Rectal smooth muscle tissue (tissue), 1 donor: ENCODE measurements around the gene LMCD1.

Source experiments
- H3K27ac ChIP-seq: one replicate; pipeline ENCODE4 v1.7.0; 2013; ENCODE audit warnings: low read depth, low read length, inconsistent platforms
- H3K27me3 ChIP-seq: one replicate; pipeline ENCODE4 v1.7.0; 2013; ENCODE audit warnings: low read length; ENCODE audit not compliant: control insufficient read depth, insufficient read depth
- H3K36me3 ChIP-seq: one replicate; pipeline ENCODE4 v1.7.0; 2013; ENCODE audit warnings: low read length; ENCODE audit not compliant: control insufficient read depth, insufficient read depth
- H3K4me1 ChIP-seq: one replicate; pipeline ENCODE4 v1.7.0; 2013; ENCODE audit warnings: low read length; ENCODE audit not compliant: control insufficient read depth, insufficient read depth
- H3K4me3 ChIP-seq: one replicate; pipeline ENCODE4 v1.7.0; 2013; ENCODE audit warnings: low read length
- H3K9ac ChIP-seq: one replicate; pipeline ENCODE4 v1.7.0; 2013; ENCODE audit warnings: low read length

Gene LMCD1

GRCh38 chr3:8501371-8502131 lies at the start of gene LMCD1:
Gene LMCD1 (plus strand): TSS chr3:8501823. CDS start chr3:8501939, 116 bp downstream.
- Histone ChIP-seq H3K4me1 (no peaks in the 10 kb centered on the region), H3K9ac (no peak within 1 kb of the TSS), H3K27me3 (no peaks in the 10 kb centered on the region), H3K36me3 (no peaks in the 10 kb centered on the region), H3K27ac (peak within 1 kb of the TSS; percentile 83), H3K4me3 (peak within 1 kb of the TSS; percentile 67)

- H3K36me3 ChIP-seq = no peaks in the 10 kb centered on the region
- no peaks in the 10 kb centered on the region for H3K27me3 ChIP-seq
- no peak overlapping the region for H3K4me3 ChIP-seq
- H3K4me1 ChIP-seq = no peaks in the 10 kb centered on the region
- no peak overlapping the region for H3K27ac ChIP-seq
- no peak overlapping the region for H3K9ac ChIP-seq
Observed at GRCh38 chr3:8452112-8452511, 49.5 kb upstream of the LMCD1 start.

- H3K27ac ChIP-seq = no peak overlapping the region
Observed at GRCh38 chr3:8453153-8453552, 48.5 kb upstream of the LMCD1 start.

GRCh38 chr3:8455526-8456411 lies 45.9 kb upstream of the LMCD1 start:
- H3K4me3 ChIP-seq = no peak overlapping the region
- no peak overlapping the region for H3K9ac ChIP-seq
- no peaks in the 10 kb centered on the region for H3K36me3 ChIP-seq
- no peaks in the 10 kb centered on the region for H3K4me1 ChIP-seq
- H3K27ac ChIP-seq = no peak overlapping the region
- H3K27me3 ChIP-seq = no peaks in the 10 kb centered on the region

More at GRCh38 chr3:8453153-8453552, 48.5 kb upstream of the LMCD1 start:
- Histone ChIP-seq H3K27me3 (no peaks in the 10 kb centered on the region), H3K4me1 (no peaks in the 10 kb centered on the region), H3K36me3 (no peaks in the 10 kb centered on the region), H3K9ac (no peak overlapping the region), H3K4me3 (no peak overlapping the region)

GRCh38 chr3:8456412-8456811 lies 45.2 kb upstream of the LMCD1 start:
- Histone ChIP-seq H3K9ac (no peak overlapping the region), H3K4me1 (no peaks in the 10 kb centered on the region), H3K27me3 (no peaks in the 10 kb centered on the region), H3K4me3 (no peak overlapping the region), H3K27ac (no peak overlapping the region), H3K36me3 (no peaks in the 10 kb centered on the region)

GRCh38 chr3:8457039-8457438 lies 44.6 kb upstream of the LMCD1 start:
- Histone ChIP-seq H3K27ac (no peak overlapping the region), H3K4me3 (no peak overlapping the region), H3K36me3 (no peaks in the 10 kb centered on the region), H3K9ac (no peak overlapping the region), H3K27me3 (no peaks in the 10 kb centered on the region), H3K4me1 (no peaks in the 10 kb centered on the region)

GRCh38 chr3:8458238-8458661 lies 43.4 kb upstream of the LMCD1 start:
- peak overlapping the region; percentile 50 for H3K27ac ChIP-seq

GRCh38 chr3:8458711-8459110 lies 42.9 kb upstream of the LMCD1 start:
- Histone ChIP-seq H3K9ac (no peak overlapping the region), H3K36me3 (no peaks in the 10 kb centered on the region), H3K4me1 (no peaks in the 10 kb centered on the region), H3K27ac (peak overlapping the region; percentile 50), H3K27me3 (no peaks in the 10 kb centered on the region), H3K4me3 (no peak overlapping the region)

More at GRCh38 chr3:8458238-8458661, 43.4 kb upstream of the LMCD1 start:
- H3K4me1 ChIP-seq = no peaks in the 10 kb centered on the region
- H3K4me3 ChIP-seq = no peak overlapping the region
- no peaks in the 10 kb centered on the region for H3K27me3 ChIP-seq
- H3K36me3 ChIP-seq = no peaks in the 10 kb centered on the region
- no peak overlapping the region for H3K9ac ChIP-seq

- no peak overlapping the region for H3K9ac ChIP-seq
- H3K27me3 ChIP-seq = no peaks in the 10 kb centered on the region
- H3K4me3 ChIP-seq = no peak overlapping the region
- H3K36me3 ChIP-seq = no peaks in the 10 kb centered on the region
- H3K27ac ChIP-seq = no peak overlapping the region
- no peaks in the 10 kb centered on the region for H3K4me1 ChIP-seq
Observed at GRCh38 chr3:8460050-8460708, 41.4 kb upstream of the LMCD1 start.

GRCh38 chr3:8460815-8461456 lies 40.7 kb upstream of the LMCD1 start:
- H3K9ac ChIP-seq = no peak overlapping the region
- no peaks in the 10 kb centered on the region for H3K27me3 ChIP-seq
- H3K4me3 ChIP-seq = no peak overlapping the region
- no peaks in the 10 kb centered on the region for H3K4me1 ChIP-seq
- no peaks in the 10 kb centered on the region for H3K36me3 ChIP-seq
- H3K27ac ChIP-seq = no peak overlapping the region

GRCh38 chr3:8464668-8465067 lies 37.0 kb upstream of the LMCD1 start:
- Histone ChIP-seq H3K4me3 (no peak overlapping the region), H3K9ac (no peak overlapping the region), H3K27ac (no peak overlapping the region)

GRCh38 chr3:8466526-8466925 lies 35.1 kb upstream of the LMCD1 start:
- Histone ChIP-seq H3K4me1 (no peaks in the 10 kb centered on the region), H3K27me3 (no peaks in the 10 kb centered on the region), H3K9ac (no peak overlapping the region), H3K36me3 (no peaks in the 10 kb centered on the region), H3K27ac (no peak overlapping the region), H3K4me3 (no peak overlapping the region)

More at GRCh38 chr3:8464668-8465067, 37.0 kb upstream of the LMCD1 start:
- Histone ChIP-seq H3K36me3 (no peaks in the 10 kb centered on the region), H3K27me3 (no peaks in the 10 kb centered on the region), H3K4me1 (no peaks in the 10 kb centered on the region)
